PC-3 (cell line): ENCODE results near the gene TECPR2. TPM values are rescaled to one million over a fixed set of nuclear protein-coding genes. Genes with fewer than 3 reads are reported as not detected.

ENCODE experiments used
- ATAC-seq: fragments of 200-7000 bp; cut with Tn5 transposase; 2 replicates; pipeline ENCODE4 v1.9.1; 2020; ENCODE audit warnings: mild to moderate bottlenecking, moderate library complexity
- BruUV-seq: library from RNA; stranded (reverse); fragments of 400-500 nt; replicated peaks from 2 replicates; lab custom pipeline; 2021; lab: Mats Ljungman, UMichigan
- CTCF ChIA-PET: fragments of 300-600 bp; sonication (Branson Sonifier 250); formaldehyde crosslinking; loops from one replicate; lab custom pipeline; 2022; ENCODE audit warnings: antibody characterized with exemption; lab: Charles Lee
- POLR2A ChIA-PET: fragments of 300-600 bp; sonication (Branson Sonifier 250); formaldehyde crosslinking; loops from one replicate; lab custom pipeline; 2022; ENCODE audit warnings: antibody characterized with exemption; ENCODE audit not compliant: unreplicated experiment; lab: Charles Lee
- DNase-seq: peaks from one replicate; pipeline ENCODE4 v3.0.0-alpha.2; 2015
- H2AFZ ChIP-seq: fragments of 300-600 bp; sonication (generic); 2 replicates; pipeline ENCODE4 v1.6.0; 2016; ENCODE audit warnings: antibody characterized with exemption, low read length
- H3F3A ChIP-seq: fragments of 300-600 bp; sonication (generic); one replicate; pipeline ENCODE4 v1.6.0; 2017; ENCODE audit warnings: antibody characterized with exemption, low read length, control low read depth, mild to moderate bottlenecking; ENCODE audit not compliant: unreplicated experiment
- H3K27ac ChIP-seq: fragments of 300-600 bp; sonication (generic); 2 replicates; pipeline ENCODE4 v1.5.1; 2016; ENCODE audit warnings: mild to moderate bottlenecking, low read length
- H3K27me3 ChIP-seq: fragments of 300-600 bp; sonication (generic); 2 replicates; pipeline ENCODE4 v1.6.1; 2016; ENCODE audit warnings: low read length, mixed read lengths
- H3K36me3 ChIP-seq: fragments of 300-600 bp; sonication (generic); 2 replicates; pipeline ENCODE4 v1.6.1; 2016; ENCODE audit warnings: low read depth, mixed run types, low read length, mixed read lengths
- H3K4me1 ChIP-seq: fragments of 300-600 bp; sonication (generic); 2 replicates; pipeline ENCODE4 v1.5.1; 2016; ENCODE audit warnings: low read length; ENCODE audit not compliant: insufficient read depth
- H3K4me2 ChIP-seq: fragments of 300-600 bp; sonication (generic); 2 replicates; pipeline ENCODE4 v1.6.0; 2016; ENCODE audit warnings: low read length
- H3K4me3 ChIP-seq: fragments of 300-600 bp; sonication (generic); 2 replicates; pipeline ENCODE4 v1.5.1; 2016; ENCODE audit warnings: mild to moderate bottlenecking, low read length, mixed read lengths
- H3K79me2 ChIP-seq: fragments of 300-600 bp; sonication (generic); 2 replicates; pipeline ENCODE4 v1.6.1; 2017; ENCODE audit warnings: low read length, mixed read lengths
- H3K9ac ChIP-seq: fragments of 300-600 bp; sonication (generic); 2 replicates; pipeline ENCODE4 v1.6.0; 2016; ENCODE audit warnings: mild to moderate bottlenecking, low read length
- H3K9me2 ChIP-seq: fragments of 300-600 bp; sonication (generic); replicated peaks from 2 replicates; pipeline ENCODE4 v1.6.1; 2016; ENCODE audit warnings: mixed run types, low read length, mixed read lengths
- H3K9me3 ChIP-seq: fragments of 300-600 bp; sonication (generic); 2 replicates; pipeline ENCODE4 v1.6.1; 2016; ENCODE audit warnings: low read length, mixed read lengths
- H4K20me1 ChIP-seq: fragments of 300-600 bp; sonication (generic); 2 replicates; pipeline ENCODE4 v1.6.1; 2016; ENCODE audit warnings: low read length, mixed read lengths
- CTCF ChIP-seq: fragments of 300-600 bp; sonication (generic); conservative IDR thresholded peaks from 2 replicates; pipeline ENCODE4 v1.5.1; 2017; ENCODE audit warnings: antibody characterized with exemption, low read depth, mild to moderate bottlenecking, low read length
- EZH2 ChIP-seq: fragments of 300-600 bp; sonication (generic); IDR thresholded peaks from one replicate; pipeline ENCODE4 v1.6.1; 2017; ENCODE audit warnings: antibody characterized with exemption, mild to moderate bottlenecking, low read length; ENCODE audit not compliant: unreplicated experiment
- EZH2phosphoT487 ChIP-seq: fragments of 300-600 bp; sonication (generic); IDR thresholded peaks from 2 replicates; pipeline ENCODE4 v1.6.1; 2018; ENCODE audit warnings: mild to moderate bottlenecking, antibody characterized with exemption, low read length, borderline replicate concordance
- intact Hi-C: fragments of 100-400 bp; cut with micrococcal nuclease; formaldehyde crosslinking; loops from 2 replicates; pipeline ENCODE4 v1.9.0; 2023
- total RNA-seq: library from RNA; depleted of rRNA; stranded (reverse); fragments of >200 nt; gene quantifications from 2 replicates; pipeline ENCODE4 v1.2.3, GENCODE V29; 2014

The TECPR2 gene
- total RNA-seq, 1 experiment from 2014 or later = 15.7 TPM

DNA sequence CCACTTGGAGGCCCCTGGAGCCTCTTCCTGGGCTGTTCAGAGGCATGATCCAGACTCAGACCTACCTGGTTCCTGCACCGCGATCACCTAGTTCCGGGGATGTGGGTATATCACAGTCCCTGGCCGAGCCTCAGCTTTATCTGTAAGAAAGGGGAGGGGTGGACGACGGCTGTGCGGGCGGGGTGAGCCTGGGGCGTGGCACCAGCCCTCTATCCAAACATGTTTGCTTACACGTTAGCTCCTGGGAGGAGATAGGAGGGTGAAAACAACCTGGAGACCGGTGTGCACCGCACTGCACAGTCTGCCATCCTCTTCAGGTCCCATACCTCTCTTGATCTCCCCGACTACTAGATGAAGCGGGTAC, 145.7 kb downstream of the TECPR2 start:
- no peaks in the 10 kb centered on the region for H3K9me2 ChIP-seq
- peak overlapping the region; percentile 80 for H3K9ac ChIP-seq
- no TSS peak for BruUV-seq
- H3K9me3 ChIP-seq = no peaks in the 10 kb centered on the region
- H4K20me1 ChIP-seq = no peaks in the 10 kb centered on the region
- POLR2A ChIA-PET = interaction anchor here (0.5 to 0.6 kb wide), 2 partner anchors 147 to 338 kb away, joined by 3 read pairs; no protein-coding TSS in a partner anchor
- H3K4me2 ChIP-seq = peak overlapping the region; percentile 98
- peak overlapping the region; percentile 71 for H3K27ac ChIP-seq
- no peak for TF ChIP-seq EZH2
- TF ChIP-seq EZH2phosphoT487 = no peak
- TF ChIP-seq CTCF = no peak
- CTCF ChIA-PET = interaction anchor here (0.6 to 1.3 kb wide), 2 partner anchors 70 to 265 kb away, joined by 3 to 9 read pairs; no protein-coding TSS in a partner anchor
- H3K27me3 ChIP-seq = no peaks in the 10 kb centered on the region
- H3K4me3 ChIP-seq = peak overlapping the region; percentile 80
- peak overlapping the region; percentile 65; the same call in 1 of the 2 replicates for H2AFZ ChIP-seq
- H3F3A ChIP-seq = no peaks in the 10 kb centered on the region
- H3K4me1 ChIP-seq = peaks cover 31% of the 10 kb centered on the region
- ATAC-seq = peak; percentile 48
- DNase-seq = peak; percentile 78
- H3K36me3 ChIP-seq = no peaks in the 10 kb centered on the region
- intact Hi-C loops = loop anchor here (2.0 kb wide), 1 partner anchor 70 kb away; no protein-coding TSS in a partner anchor
- peaks cover 6% of the 10 kb centered on the region; the same call in 1 of the 2 replicates for H3K79me2 ChIP-seq

GRCh38 chr14:102508774-102509745, 146.3 kb downstream of the TECPR2 start:
- Histone ChIP-seq H3K4me2 (peak overlapping the region; percentile 98), H3K9me2 (no peaks in the 10 kb centered on the region), H3K4me1 (peaks cover 24% of the 10 kb centered on the region), H3F3A (no peaks in the 10 kb centered on the region), H2AFZ (peak overlapping the region; percentile 65), H3K27me3 (no peaks in the 10 kb centered on the region), H3K9me3 (no peaks in the 10 kb centered on the region), H4K20me1 (no peaks in the 10 kb centered on the region), H3K4me3 (peak overlapping the region; percentile 80), H3K9ac (peak overlapping the region; percentile 80), H3K36me3 (no peaks in the 10 kb centered on the region), H3K79me2 (peaks cover 6% of the 10 kb centered on the region; the same call in 1 of the 2 replicates), H3K27ac (peak overlapping the region; percentile 71)
- DNase-seq (peak; percentile 32), ATAC-seq (peak; percentile 37)
- intact Hi-C loops = loop anchor here (2.0 kb wide), 1 partner anchor 70 kb away; no protein-coding TSS in a partner anchor
- TSS peak; percentile 95 for BruUV-seq
- ChIA-PET POLR2A (interaction anchor here (0.5 to 0.8 kb wide), 2 partner anchors 147 to 287 kb away, joined by 3 to 4 read pairs; no protein-coding TSS in a partner anchor), CTCF (interaction anchor here (1.3 kb wide), 1 partner anchor 71 kb away, joined by 9 read pairs; no protein-coding TSS in a partner anchor)
- no peak for TF ChIP-seq EZH2phosphoT487
- no peak for TF ChIP-seq CTCF
- no peak for TF ChIP-seq EZH2
